AG09309 (cell line): ENCODE measurements around the gene GLG1.
A peak's percentile ranks its signal among the peaks of the same experiment; 100 is the strongest.

Source experiments
- DNase-seq: peaks from one replicate; pipeline ENCODE4 v3.0.0-alpha.2; 2010; ENCODE audit warnings: low read depth
- H3K4me3 ChIP-seq: 2 replicates; pipeline ENCODE4 v1.5.1; 2011; ENCODE audit warnings: mild to moderate bottlenecking, low read depth, low read length, moderate library complexity; ENCODE audit not compliant: control insufficient read depth
- CTCF ChIP-seq: IDR thresholded peaks from 2 replicates; pipeline ENCODE4 v1.5.1; 2011; ENCODE audit warnings: mild to moderate bottlenecking, low read depth, low read length, inconsistent platforms; ENCODE audit not compliant: insufficient read depth, control insufficient read depth; ENCODE audit errors: missing control alignments

Gene GLG1

GRCh38 chr16:74578433-74578832 lies 28.5 kb downstream of the GLG1 start:
- no peak for TF ChIP-seq CTCF
- H3K4me3 ChIP-seq: no peak overlapping the region
- no peak for DNase-seq

GRCh38 chr16:74577882-74578366 lies 29.0 kb downstream of the GLG1 start:
- DNase-seq: peak; percentile 23
- no peak for TF ChIP-seq CTCF
- H3K4me3 ChIP-seq: no peak overlapping the region

- TF ChIP-seq CTCF: no peak
- DNase-seq: no peak
- H3K4me3 ChIP-seq: no peak overlapping the region
These were observed 30.9 kb downstream of the GLG1 start for GRCh38 chr16:74575807-74576643.

- no peak for TF ChIP-seq CTCF
- H3K4me3 ChIP-seq: no peak overlapping the region
- DNase-seq: no peak
These were observed 31.6 kb downstream of the GLG1 start for GRCh38 chr16:74575175-74575806.

- DNase-seq: no peak
- no peak for TF ChIP-seq CTCF
- H3K4me3 ChIP-seq: no peak overlapping the region
These were observed 32.8 kb downstream of the GLG1 start for GRCh38 chr16:74574146-74574545.

- DNase-seq: no peak
- no peak for TF ChIP-seq CTCF
- no peak overlapping the region for H3K4me3 ChIP-seq
These were observed 33.3 kb downstream of the GLG1 start for GRCh38 chr16:74573622-74574021.
